Adrenal gland (tissue), 12 donors: Measurements from ENCODE around the gene CEL. TPM values are rescaled to one million over a fixed set of nuclear protein-coding genes. Genes with fewer than 3 reads are reported as not detected.

ENCODE experiments used
- DNase-seq, 7 donors: peaks; one replicate each; pipeline ENCODE4 v3.0.0-alpha.2; 2019 to 2020
- H3K27ac ChIP-seq, 5 donors: fragments of 200-600 bp; sonication (generic) in 4 of 5; 1 replicate in 3 of 5; 2 replicates in 2 of 5; pipeline versions ENCODE4 v1.5.1 to v1.8.0; 2016 to 2020; ENCODE audit warnings: mild to moderate bottlenecking in 1 of 5
- H3K27me3 ChIP-seq: fragments of 200-600 bp; 2 replicates; pipeline ENCODE4 v1.8.0; 2021
- H3K36me3 ChIP-seq, 2 donors: fragments of 200-600 bp; replicated peaks in 1 of 2; 1 replicate in 1 of 2; 2 replicates in 1 of 2; pipeline versions ENCODE4 v1.5.1 to v1.8.0; 2018 to 2022
- H3K4me1 ChIP-seq, 2 donors: fragments of 200-600 bp; replicated peaks in 1 of 2; 1 replicate in 1 of 2; 2 replicates in 1 of 2; pipeline versions ENCODE4 v1.5.1 to v1.8.0; 2018 to 2021
- H3K4me3 ChIP-seq, 4 donors: fragments of 200-600 bp; sonication (generic) in 3 of 4; one replicate each; pipeline ENCODE4 v1.5.1; 2016 to 2018
- H3K9me3 ChIP-seq, 3 donors: fragments of 200-600 bp; sonication (generic) in 1 of 3; replicated peaks in 1 of 3; 1 replicate in 2 of 3; 2 replicates in 1 of 3; pipeline versions ENCODE4 v1.5.1 to v1.8.0; 2016 to 2021
- CTCF ChIP-seq, 6 experiments: fragments of 450-650 bp in 4 of 6; fragments of 200-600 bp in 2 of 6; sonication (generic) in 1 of 6; IDR thresholded peaks; 1 replicate in 5 of 6; 2 replicates in 1 of 6; pipeline versions ENCODE4 v1.5.1 to v1.8.0; 2016 to 2021; ENCODE audit warnings: antibody characterized with exemption in 6 of 6, mild to moderate bottlenecking in 2 of 6, moderate library complexity in 1 of 6
- POLR2A ChIP-seq, 2 donors: fragments of 450-650 bp; IDR thresholded peaks; one replicate each; pipeline ENCODE4 v1.6.1; 2017; ENCODE audit warnings: antibody characterized with exemption in 2 of 2, mild to moderate bottlenecking in 2 of 2, moderate library complexity in 1 of 2
- WGBS, 4 donors: extraction: QIAGEN DNeasy Blood & Tissue Kit in 2 of 4; methylation state at CpG; one replicate each; pipeline versions ENCODE4 v1.1.5 to v1.1.7; 2013 to 2017; 5-methylcytosine and 5-hydroxymethylcytosine counted together
- intact Hi-C, 2 donors: fragments of 100-400 bp; cut with DNase I; formaldehyde crosslinking; loops; one replicate each; pipeline versions ENCODE4 v1.14.1 to v1.15.0; 2022 to 2023
- microRNA-seq, 3 donors: library from miRNA; unstranded; fragments of <30 nt; microRNA quantifications; one replicate each; pipeline ENCODE4, GENCODE V29; 2017 to 2020
- polyA plus RNA-seq, 3 donors: library from polyadenylated mRNA; stranded (reverse); fragments of 200-250 nt in 2 of 3; fragments of 350-450 nt in 1 of 3; fragmentation: Illumina TruSeq in 1 of 3; extraction: RNeasy Lipid Tissue Mini Kit (QIAGEN cat#74804) in 1 of 3; gene quantifications; one replicate each; pipeline ENCODE4 v1.2.3, GENCODE V29; 2013 to 2014
- small RNA-seq, 2 donors: library from RNA; depleted of rRNA; stranded (forward); fragments of <200 nt; gene quantifications; one replicate each; pipeline ENCODE3, GENCODE V24; 2016
- total RNA-seq, 9 donors: library from RNA; depleted of rRNA in 4 of 9; stranded (reverse); fragments of >200 nt in 4 of 9; fragments of 120-200 nt in 1 of 9; fragmentation: NEBNext Ultra II Directional in 1 of 9; extraction: Animal tissue kit (Norgen Biotek cat#: 25700) in 1 of 9; gene quantifications; one replicate each; pipeline versions ENCODE4 v1.1.0 to v1.2.4, GENCODE V29; 2013 to 2023
- donor health status: healthy with polysubstance abuse.
- donor health status: Bipolar disorder and iron deficiency.
- donor health status: DM: yes; HTN: yes; CAD: no.
- donor health status: DM: no; HTN: no; CAD: no.
- donor health status: DM: no; HTN: no; CAD: no.
- donor health status: DM: yes; HTN: yes; CAD: no.

The CEL gene
- total and polyA plus RNA-seq, 12 donors, result 0.27 to 6.1 (median 2.1) TPM; not detected in 1

- 0 to 1% (median 0%) methylated on average over 1 to 66 of the region's 66 CpGs for WGBS, 4 donors
- Histone ChIP-seq H3K36me3 (no peaks in the 10 kb centered on the region), H3K27ac (peak overlapping the region in 4 of 5 donors; percentile 79 to 96 (median 89)), H3K27me3 (no peaks in the 10 kb centered on the region), H3K4me1 (peaks cover 72 to 76% of the 10 kb centered on the region in 2 donors), H3K9me3 (no peaks in the 10 kb centered on the region), H3K4me3 (peak overlapping the region; percentile 25 to 82 (median 55))
- TF ChIP-seq POLR2A (IDR thresholded peaks at IDR 0.05) (peak; percentile 45 to 67), CTCF (IDR thresholded peaks at IDR 0.05) (no peak)
- intact Hi-C loops, result no loop called here
- peak in 1 of 7 donors; percentile 25 for DNase-seq
Observed at GRCh38 chr9:133120501-133121197, 58.9 kb downstream of the CEL start.

Small RNAs within 50 kb of the gene (microRNA-seq; reads per million reads assigned to microRNA genes)
- gene MIR6877, result 4.5 to 9.7 (median 5.0) reads per million in 3 donors

Small RNAs within 50 kb of the gene (small RNA-seq; reads per million reads assigned to genes)
- gene MIR6877, result 0 to 0.08 reads per million in 2 donors

Other genes with a start within 250 kb of the CEL start
- gene AK8, start 183.7 kb upstream of the CEL start, total RNA-seq, result 1 to 10 TPM in 7 of 9 donors, under 1 TPM in 2; 0.69 to 6.0 (median 1.7) TPM
- 1 to 10 TPM; 1.3 to 2.0 (median 1.4) TPM for gene AK8, start 183.7 kb upstream of the CEL start, polyA plus RNA-seq
- 10 to 100 TPM in 4 of 9 donors, 1 to 10 TPM in 5; 3.9 to 13.5 (median 7.4) TPM for gene SPACA9, start 183.1 kb upstream of the CEL start, total RNA-seq
- gene SPACA9, start 183.1 kb upstream of the CEL start, polyA plus RNA-seq, result 10 to 100 TPM in 2 of 3 donors, 1 to 10 TPM in 1; 9.1 to 16.6 (median 14.2) TPM
- 10 to 100 TPM; 38.5 to 87.7 (median 54.0) TPM for gene TSC1, start 117.4 kb upstream of the CEL start, total RNA-seq
- gene TSC1, start 117.4 kb upstream of the CEL start, polyA plus RNA-seq, result 10 to 100 TPM; 29.4 to 37.6 (median 30.6) TPM
- gene GFI1B, start 83.3 kb upstream of the CEL start, total RNA-seq, result under 1 TPM in 3 of 9 donors, not detected in 6; 0.14 to 0.78 (median 0.46) TPM
- under 1 TPM in 1 of 3 donors, not detected in 2; 0.03 TPM for gene GFI1B, start 83.3 kb upstream of the CEL start, polyA plus RNA-seq
- gene GTF3C5, start 31.0 kb upstream of the CEL start, total RNA-seq, result 100 to 1,000 TPM in 1 of 9 donors, 10 to 100 TPM in 8; 43.9 to 111 (median 57.5) TPM
- gene GTF3C5, start 31.0 kb upstream of the CEL start, polyA plus RNA-seq, result 100 to 1,000 TPM in 1 of 3 donors, 10 to 100 TPM in 2; 51.2 to 139 (median 99.5) TPM
- gene RALGDS, start 59.3 kb downstream of the CEL start, total RNA-seq, result 100 to 1,000 TPM in 1 of 9 donors, 10 to 100 TPM in 8; 35.0 to 104 (median 56.2) TPM
- gene RALGDS, start 59.3 kb downstream of the CEL start, polyA plus RNA-seq, result 100 to 1,000 TPM in 1 of 3 donors, 10 to 100 TPM in 2; 21.3 to 170 (median 97.8) TPM
- gene GBGT1, start 101.9 kb downstream of the CEL start, total RNA-seq, result 10 to 100 TPM in 8 of 9 donors, 1 to 10 TPM in 1; 3.5 to 67.5 (median 39.4) TPM
- gene GBGT1, start 101.9 kb downstream of the CEL start, polyA plus RNA-seq, result 10 to 100 TPM in 2 of 3 donors, 1 to 10 TPM in 1; 6.7 to 29.0 (median 18.9) TPM
- under 1 TPM in 2 of 9 donors, not detected in 7; 0.11 to 0.32 TPM for gene OBP2B, start 147.3 kb downstream of the CEL start, total RNA-seq
- gene OBP2B, start 147.3 kb downstream of the CEL start, polyA plus RNA-seq, result not detected
- 10 to 100 TPM in 7 of 9 donors, 1 to 10 TPM in 2; 2.9 to 43.1 (median 18.7) TPM for gene ABO, start 213.2 kb downstream of the CEL start, total RNA-seq
- 10 to 100 TPM in 2 of 3 donors, 1 to 10 TPM in 1; 9.9 to 20.8 (median 18.5) TPM for gene ABO, start 213.2 kb downstream of the CEL start, polyA plus RNA-seq